AG04450 (cell line): ENCODE results near the gene ING5. TPM values are rescaled to one million over a fixed set of nuclear protein-coding genes. Genes with fewer than 3 reads are reported as not detected.

Experiments used
- CTCF ChIA-PET: fragments of 300-600, 350-600 bp; formaldehyde crosslinking; extraction: SDS; loops from one replicate; lab custom pipeline; 2022; ENCODE audit warnings: antibody characterized with exemption, inconsistent platforms; lab: Charles Lee
- POLR2A ChIA-PET: fragments of 350-600 bp; formaldehyde crosslinking; extraction: SDS; loops from one replicate; lab custom pipeline; 2021; ENCODE audit warnings: antibody characterized with exemption, inconsistent platforms; lab: Yijun Ruan, JAX
- DNase-seq: peaks from one replicate; pipeline ENCODE4 v3.0.0-alpha.2; 2011; ENCODE audit warnings: low read depth, low spot score
- H3K27ac ChIP-seq: one replicate; pipeline ENCODE4 v1.5.1; 2012; ENCODE audit warnings: low read depth, low read length, control low read depth
- H3K27me3 ChIP-seq: one replicate; pipeline ENCODE4 v1.6.0; 2012; ENCODE audit warnings: low read length; ENCODE audit not compliant: control insufficient read depth, insufficient read depth
- H3K4me3 ChIP-seq: 2 replicates; pipeline ENCODE4 v1.5.1; 2011; ENCODE audit warnings: mild to moderate bottlenecking, low read depth, low read length, control low read depth
- H3K9me3 ChIP-seq: 2 replicates; pipeline ENCODE4 v1.5.1; 2012; ENCODE audit warnings: low read length; ENCODE audit not compliant: control insufficient read depth, insufficient read depth
- polyA plus RNA-seq: library from polyadenylated mRNA; depleted of rRNA; stranded (reverse); fragments of >200 nt; gene quantifications from 2 replicates; pipeline ENCODE4 v1.2.3, GENCODE V29; 2011
- TF ChIP-seq, protein P1 (sequence below): IDR thresholded peaks from 2 replicates; pipeline ENCODE4 v1.5.1; 2011; ENCODE audit warnings: low read depth, low read length, control low read depth, inconsistent platforms

ING5 gene
- polyA plus RNA-seq, 1 experiment: 23.9 TPM

DNA sequence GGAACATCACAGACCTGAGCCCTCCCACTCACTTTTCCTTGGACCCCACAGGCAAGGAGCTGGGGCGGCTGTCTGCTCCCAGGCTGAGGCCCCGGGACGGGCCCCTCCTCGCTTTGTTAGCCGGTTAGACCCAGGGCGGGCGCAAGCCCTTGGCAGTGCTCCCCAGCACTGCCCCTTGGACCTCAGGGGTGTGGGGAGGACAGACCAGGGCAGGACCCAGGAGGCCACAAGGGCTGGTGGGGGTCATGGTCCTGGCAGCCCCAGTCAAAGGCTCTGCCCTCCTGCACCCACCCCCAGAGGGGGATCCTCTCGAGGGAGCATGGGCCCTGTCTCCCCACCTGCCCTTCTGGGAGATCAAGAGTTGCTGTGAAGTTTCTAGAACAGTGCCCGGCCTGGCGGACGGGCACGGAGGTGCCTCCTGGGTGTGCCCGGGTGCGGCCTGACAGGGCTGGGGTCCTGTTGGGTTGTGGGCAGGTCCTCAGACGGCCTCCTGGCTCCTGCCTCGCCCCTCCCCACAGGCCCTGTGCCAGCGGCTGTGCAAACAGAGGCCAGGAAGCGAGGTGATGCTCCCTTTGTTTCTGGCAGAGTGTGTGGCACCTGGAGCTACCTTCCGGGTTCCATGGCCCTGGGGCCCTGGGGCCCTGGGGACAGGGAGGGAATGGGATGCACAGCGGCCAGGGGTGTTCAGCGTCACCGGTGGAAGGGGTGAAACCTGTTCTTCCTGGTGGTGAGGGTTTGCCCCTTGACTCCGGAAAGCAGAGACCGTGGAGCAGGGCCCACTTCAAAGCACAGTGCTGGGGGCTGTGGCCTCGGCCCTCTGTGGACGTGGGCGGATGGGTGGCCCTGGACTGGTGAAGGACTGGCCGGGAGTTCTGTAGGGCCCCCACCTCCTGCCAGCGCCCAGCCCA lies 71.9 kb downstream of the ING5 start:
- peaks cover 3% of the 10 kb centered on the region; the same call in 1 of the 2 replicates for H3K9me3 ChIP-seq
- H3K27me3 ChIP-seq: no peaks in the 10 kb centered on the region
- no peak for DNase-seq
- CTCF ChIA-PET: no interaction called here
- H3K27ac ChIP-seq: no peak overlapping the region
- no peak overlapping the region for H3K4me3 ChIP-seq
- POLR2A ChIA-PET: no interaction called here
- TF ChIP-seq, protein P1, sequence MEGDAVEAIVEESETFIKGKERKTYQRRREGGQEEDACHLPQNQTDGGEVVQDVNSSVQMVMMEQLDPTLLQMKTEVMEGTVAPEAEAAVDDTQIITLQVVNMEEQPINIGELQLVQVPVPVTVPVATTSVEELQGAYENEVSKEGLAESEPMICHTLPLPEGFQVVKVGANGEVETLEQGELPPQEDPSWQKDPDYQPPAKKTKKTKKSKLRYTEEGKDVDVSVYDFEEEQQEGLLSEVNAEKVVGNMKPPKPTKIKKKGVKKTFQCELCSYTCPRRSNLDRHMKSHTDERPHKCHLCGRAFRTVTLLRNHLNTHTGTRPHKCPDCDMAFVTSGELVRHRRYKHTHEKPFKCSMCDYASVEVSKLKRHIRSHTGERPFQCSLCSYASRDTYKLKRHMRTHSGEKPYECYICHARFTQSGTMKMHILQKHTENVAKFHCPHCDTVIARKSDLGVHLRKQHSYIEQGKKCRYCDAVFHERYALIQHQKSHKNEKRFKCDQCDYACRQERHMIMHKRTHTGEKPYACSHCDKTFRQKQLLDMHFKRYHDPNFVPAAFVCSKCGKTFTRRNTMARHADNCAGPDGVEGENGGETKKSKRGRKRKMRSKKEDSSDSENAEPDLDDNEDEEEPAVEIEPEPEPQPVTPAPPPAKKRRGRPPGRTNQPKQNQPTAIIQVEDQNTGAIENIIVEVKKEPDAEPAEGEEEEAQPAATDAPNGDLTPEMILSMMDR: no peak

DNA sequence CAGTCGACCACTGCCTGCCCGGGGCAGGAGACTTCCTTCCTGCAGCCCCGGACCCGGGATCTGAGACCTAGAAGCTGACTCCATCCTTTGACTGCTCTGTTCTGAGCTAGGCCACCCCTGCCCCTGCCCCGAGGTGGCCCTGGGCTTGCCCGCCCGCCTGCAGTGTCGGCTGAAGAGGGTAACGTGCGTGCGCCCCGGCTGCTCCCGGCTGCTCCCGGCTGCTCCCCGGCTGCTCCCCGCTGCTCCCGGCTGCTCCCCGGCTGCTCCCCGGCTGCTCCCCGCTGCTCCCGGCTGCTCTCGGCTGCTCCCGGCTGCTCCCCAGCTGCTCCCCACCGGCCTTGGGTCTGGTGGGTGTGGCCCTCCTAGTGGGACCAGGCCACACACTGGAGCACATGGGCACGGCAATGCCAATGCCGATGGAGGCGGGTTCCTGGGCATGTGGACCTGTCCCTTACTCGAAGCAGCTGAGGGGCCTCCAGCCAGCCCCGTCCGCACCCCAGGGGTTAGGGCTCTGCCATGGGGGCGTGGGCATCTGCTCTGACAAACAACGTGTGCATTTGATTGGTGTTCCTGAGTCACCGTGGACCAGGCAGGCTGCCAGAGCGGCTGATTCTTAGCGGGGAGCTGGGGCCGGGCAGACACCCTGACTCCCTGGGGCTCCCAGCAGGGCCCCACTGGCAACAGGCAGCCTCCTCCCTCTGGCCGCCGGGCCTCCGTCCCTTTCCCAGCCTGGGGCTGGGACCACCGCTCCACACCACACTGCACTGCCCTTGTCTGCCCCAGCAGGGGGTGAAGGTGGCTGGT lies 72.8 kb downstream of the ING5 start:
- Histone ChIP-seq H3K27me3 (no peaks in the 10 kb centered on the region), H3K27ac (no peak overlapping the region), H3K4me3 (no peak overlapping the region), H3K9me3 (peaks cover 3% of the 10 kb centered on the region; the same call in 1 of the 2 replicates)
- TF ChIP-seq, protein P1: no peak
- POLR2A ChIA-PET: no interaction called here
- CTCF ChIA-PET: no interaction called here
- DNase-seq: peak; percentile 37

DNA sequence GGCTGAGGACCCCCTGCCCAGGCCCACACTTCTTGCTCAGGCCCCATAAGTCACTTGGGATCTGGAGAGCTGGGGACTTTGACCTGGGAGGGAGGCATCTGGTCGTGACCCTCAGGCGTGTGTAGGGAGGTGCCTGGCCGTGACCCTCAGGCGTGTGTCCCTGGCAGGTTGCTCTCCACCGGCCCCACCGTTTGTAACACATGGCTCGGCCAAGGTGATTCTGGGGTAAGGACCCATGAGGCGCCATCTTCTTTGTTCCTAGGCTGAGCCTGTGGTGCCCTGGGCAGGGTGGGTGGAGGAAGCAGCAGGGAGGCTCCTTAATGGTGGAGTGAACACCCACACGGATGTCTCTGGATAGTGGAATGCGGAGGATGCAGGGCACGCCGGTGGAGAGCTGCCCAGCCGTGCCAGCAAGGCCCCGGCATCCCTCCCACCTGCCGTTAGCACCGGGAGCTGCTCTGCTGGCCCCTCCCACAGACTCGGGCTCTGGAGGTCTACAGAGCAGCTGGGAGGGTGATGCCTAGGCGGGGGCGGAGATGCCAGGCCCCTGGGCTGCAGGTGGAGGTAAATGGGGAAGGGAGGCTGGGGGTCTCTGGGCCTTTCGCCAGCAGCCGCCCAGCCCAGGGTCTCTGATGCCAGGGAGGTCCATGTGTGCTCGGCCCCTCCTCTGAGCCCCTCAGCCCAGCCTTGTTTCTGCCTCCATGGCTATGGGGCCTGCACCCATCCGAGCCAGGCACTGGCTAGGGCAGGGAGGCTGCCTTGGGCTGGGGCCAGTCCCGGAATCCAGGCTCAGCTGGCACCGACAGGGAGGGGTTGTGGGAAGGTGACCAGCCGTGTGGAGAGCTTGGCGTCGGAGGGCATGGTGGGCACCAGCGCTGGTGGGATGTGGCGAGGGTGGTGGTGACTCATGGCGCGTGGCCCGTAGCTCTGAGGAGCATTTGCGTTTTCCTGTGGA lies 73.7 kb downstream of the ING5 start:
- TF ChIP-seq, protein P1: no peak
- Histone ChIP-seq H3K27ac (no peak overlapping the region), H3K4me3 (no peak overlapping the region), H3K27me3 (no peaks in the 10 kb centered on the region), H3K9me3 (peaks cover 3% of the 10 kb centered on the region; the same call in 1 of the 2 replicates)
- DNase-seq: no peak
- POLR2A ChIA-PET: no interaction called here
- CTCF ChIA-PET: no interaction called here

DNA sequence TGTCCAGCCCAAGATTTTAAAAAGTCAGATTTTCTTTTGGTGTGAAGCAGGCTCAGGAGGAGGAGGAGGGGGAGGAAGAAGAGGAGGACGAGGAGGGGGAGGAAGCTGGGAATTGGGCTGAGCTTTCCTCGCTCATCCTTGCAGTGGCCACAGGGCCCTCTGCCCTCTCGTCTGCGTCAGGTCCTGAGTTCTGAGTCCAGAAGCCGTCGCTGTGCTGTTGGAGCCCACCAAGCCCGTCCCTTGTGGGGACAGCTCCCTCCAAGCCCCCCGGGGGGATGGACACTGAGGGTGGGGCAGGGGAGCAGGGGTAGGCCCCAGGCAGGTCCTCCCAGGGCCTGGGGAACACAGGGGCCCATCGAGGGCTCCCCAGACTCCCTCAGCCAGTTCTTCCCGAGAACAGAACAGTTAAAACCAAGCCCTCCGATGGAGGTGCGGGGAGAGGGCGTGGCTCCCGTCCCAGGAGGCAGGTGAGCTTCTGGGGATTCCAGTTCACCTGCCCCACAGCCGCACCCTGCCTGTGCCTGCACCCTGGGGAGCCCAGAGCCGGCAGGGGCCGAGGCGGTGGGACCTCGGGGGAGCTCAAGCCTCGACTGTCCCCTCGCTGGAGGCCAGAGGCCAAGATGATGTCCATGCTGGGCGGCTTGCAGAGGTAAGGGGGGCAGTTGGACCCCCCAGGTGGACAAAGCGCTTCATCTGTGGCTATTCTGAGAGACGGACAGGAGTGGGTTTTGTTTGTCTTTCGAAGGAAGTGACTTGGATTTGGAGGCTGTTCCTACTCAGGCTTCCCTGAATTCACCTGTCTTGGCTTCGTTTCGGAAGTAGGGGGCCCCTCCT lies 74.7 kb downstream of the ING5 start, which contains the start of gene GAL3ST2:
Gene GAL3ST2, plus strand, starts transcription at position 487 of the 834 bp plus-strand sequence. Its CDS starts 134 bp downstream, at position 621.
- DNase-seq: no peak
- H3K27me3 ChIP-seq: no peaks in the 10 kb centered on the region
- no peaks in the 10 kb centered on the region; the same call in 1 of the 2 replicates for H3K9me3 ChIP-seq
- TF ChIP-seq, protein P1: no peak
- no peak within 1 kb of the TSS for H3K4me3 ChIP-seq
- ChIA-PET POLR2A (interaction anchor here (0.5 kb wide), 1 partner anchor 16 kb away, joined by 3 read pairs; no protein-coding TSS in a partner anchor), CTCF (no interaction called here)
- no peak within 1 kb of the TSS for H3K27ac ChIP-seq
